HEK293 (cell line): ENCODE measurements around the gene GPATCH4.

ENCODE experiments used
- AEBP2 ChIP-seq: fragments of 450-650 bp; formaldehyde crosslinking; IDR thresholded peaks from 2 replicates; pipeline ENCODE4 v1.5.1; 2016; ENCODE audit warnings: missing biosample characterization, missing genetic modification characterization, borderline replicate concordance
- EGR2 ChIP-seq: fragments of 450-650 bp; formaldehyde crosslinking; IDR thresholded peaks from 2 replicates; pipeline ENCODE4 v1.5.1; 2016; ENCODE audit warnings: low read depth, missing biosample characterization, missing genetic modification characterization
- HOXC10 ChIP-seq: sonication (generic); formaldehyde crosslinking; IDR thresholded peaks from 2 replicates; pipeline ENCODE4 v1.8.1; 2023; ENCODE audit warnings: mild to moderate bottlenecking, missing genetic modification reagents
- KLF1 ChIP-seq: fragments of 450-650 bp; formaldehyde crosslinking; IDR thresholded peaks from 2 replicates; pipeline ENCODE4 v1.5.1; 2016; ENCODE audit warnings: missing biosample characterization, missing genetic modification characterization
- PRDM10 ChIP-seq: fragments of 450-650 bp; formaldehyde crosslinking; IDR thresholded peaks from 2 replicates; pipeline ENCODE4 v1.5.1; 2016; ENCODE audit warnings: missing biosample characterization, missing genetic modification characterization
- PRDM4 ChIP-seq: fragments of 450-650 bp; formaldehyde crosslinking; IDR thresholded peaks from 2 replicates; pipeline ENCODE4 v1.5.1; 2017; ENCODE audit warnings: missing biosample characterization, missing genetic modification characterization
- WT1 ChIP-seq: fragments of 450-650 bp; formaldehyde crosslinking; IDR thresholded peaks from 2 replicates; pipeline ENCODE4 v1.5.1; 2016; ENCODE audit warnings: missing biosample characterization, missing genetic modification characterization
- ZBTB11 ChIP-seq: fragments of 450-650 bp; formaldehyde crosslinking; conservative IDR thresholded peaks from 2 replicates; pipeline ENCODE4 v1.5.1; 2016; ENCODE audit warnings: low read depth, missing biosample characterization, missing genetic modification characterization
- ZBTB48 ChIP-seq: fragments of 450-650 bp; formaldehyde crosslinking; IDR thresholded peaks from 2 replicates; pipeline ENCODE4 v1.5.1; 2016; ENCODE audit warnings: missing biosample characterization, missing genetic modification characterization
- ZBTB8A ChIP-seq: fragments of 450-650 bp; formaldehyde crosslinking; IDR thresholded peaks from 2 replicates; pipeline ENCODE4 v1.5.1; 2016; ENCODE audit warnings: missing biosample characterization, missing genetic modification characterization
- ZNF175 ChIP-seq: fragments of 450-650 bp; formaldehyde crosslinking; IDR thresholded peaks from 2 replicates; pipeline ENCODE4 v1.5.1; 2016; ENCODE audit warnings: missing biosample characterization, missing genetic modification characterization
- ZNF202 ChIP-seq: fragments of 450-650 bp; formaldehyde crosslinking; IDR thresholded peaks from 2 replicates; pipeline ENCODE4 v1.5.1; 2016; ENCODE audit warnings: missing biosample characterization, missing genetic modification characterization, borderline replicate concordance
- ZNF266 ChIP-seq: fragments of 450-650 bp; formaldehyde crosslinking; IDR thresholded peaks from 2 replicates; pipeline ENCODE4 v1.5.1; 2016; ENCODE audit warnings: missing biosample characterization, missing genetic modification characterization, low read depth
- ZNF366 ChIP-seq: fragments of 450-650 bp; formaldehyde crosslinking; conservative IDR thresholded peaks from 2 replicates; pipeline ENCODE4 v1.5.1; 2016; ENCODE audit warnings: missing biosample characterization, missing genetic modification characterization
- ZNF501 ChIP-seq: fragments of 450-650 bp; formaldehyde crosslinking; IDR thresholded peaks from 2 replicates; pipeline ENCODE4 v1.5.1; 2016; ENCODE audit warnings: missing biosample characterization, missing genetic modification characterization
- ZNF514 ChIP-seq: fragments of 450-650 bp; formaldehyde crosslinking; IDR thresholded peaks from 2 replicates; pipeline ENCODE4 v1.5.1; 2016; ENCODE audit warnings: missing biosample characterization, missing genetic modification characterization
- ZNF529 ChIP-seq: fragments of 450-650 bp; formaldehyde crosslinking; IDR thresholded peaks from 2 replicates; pipeline ENCODE4 v1.5.1; 2017; ENCODE audit warnings: missing genetic modification characterization, missing biosample characterization; ENCODE audit not compliant: insufficient replicate concordance
- ZNF561 ChIP-seq: fragments of 450-650 bp; IDR thresholded peaks from 2 replicates; pipeline ENCODE4 v1.5.1; 2018; ENCODE audit warnings: missing biosample characterization, missing genetic modification characterization, borderline replicate concordance
- ZNF629 ChIP-seq: fragments of 450-650 bp; formaldehyde crosslinking; IDR thresholded peaks from 2 replicates; pipeline ENCODE4 v1.5.1; 2017; ENCODE audit warnings: missing biosample characterization, missing genetic modification characterization
- ZNF639 ChIP-seq: fragments of 450-650 bp; formaldehyde crosslinking; IDR thresholded peaks from 2 replicates; pipeline ENCODE4 v1.5.1; 2016; ENCODE audit warnings: missing biosample characterization, missing genetic modification characterization
- ZNF791 ChIP-seq: fragments of 450-650 bp; formaldehyde crosslinking; IDR thresholded peaks from 2 replicates; pipeline ENCODE4 v1.5.1; 2016; ENCODE audit warnings: missing biosample characterization, missing genetic modification characterization
- ZSCAN16 ChIP-seq: fragments of 450-650 bp; formaldehyde crosslinking; IDR thresholded peaks from 2 replicates; pipeline ENCODE4 v1.5.1; 2016; ENCODE audit warnings: missing biosample characterization, missing genetic modification characterization
- ZSCAN30 ChIP-seq: fragments of 450-650 bp; IDR thresholded peaks from 2 replicates; pipeline ENCODE4 v1.5.1; 2018; ENCODE audit warnings: missing biosample characterization, mild to moderate bottlenecking, missing genetic modification characterization, moderate library complexity
- ZSCAN5A ChIP-seq: fragments of 450-650 bp; formaldehyde crosslinking; IDR thresholded peaks from 2 replicates; pipeline ENCODE4 v1.5.1; 2016; ENCODE audit warnings: missing biosample characterization, missing genetic modification characterization

The GPATCH4 gene

GRCh38 chr1:156571919-156572662, 29.2 kb downstream of the GPATCH4 start, which contains the start of gene IQGAP3 (continued):
- TF ChIP-seq PRDM10 (tag by site-specific recombination) (peak; percentile 69), ZSCAN30 (tag by site-specific recombination) (no peak), ZNF529 (tag by site-specific recombination) (no peak), ZNF639 (tag by site-specific recombination) (peak; percentile 62; the same call in 1 of the 2 replicates), ZBTB11 (tag by site-specific recombination) (peak; percentile 96), ZSCAN16 (no peak), ZNF561 (no peak; the same call in 1 of the 2 replicates), ZNF629 (tag by site-specific recombination) (peak; percentile 59; the same call in 1 of the 2 replicates), ZNF175 (tag by site-specific recombination) (no peak), ZNF266 (tag by site-specific recombination) (no peak), ZBTB48 (tag by site-specific recombination) (peak; percentile 86; the same call in 1 of the 2 replicates), WT1 (0 out of 2 replicates have a peak, but pooled peaks have one; percentile 49), ZNF501 (peak; percentile 80; the same call in 1 of the 2 replicates), ZNF366 (tag by site-specific recombination) (no peak; the same call in 1 of the 2 replicates), EGR2 (tag by site-specific recombination) (peak; percentile 44; the same call in 1 of the 2 replicates), PRDM4 (tag by site-specific recombination) (peak; percentile 26; the same call in 1 of the 2 replicates), ZSCAN5A (tag by site-specific recombination) (no peak), ZNF202 (no peak), ZNF791 (tag by site-specific recombination) (no peak), KLF1 (peak; percentile 92), ZNF514 (tag by site-specific recombination) (no peak), ZBTB8A (tag by site-specific recombination) (peak; percentile 91), AEBP2 (tag by site-specific recombination) (no peak), HOXC10 (CRISPR knock-in tag) (0 out of 2 replicates have a peak, but pooled peaks have one; percentile 58)
